HG03571 (cell line): Measurements from ENCODE around the gene AMBRA1.

ENCODE experiments used
- ATAC-seq: cut with Tn5 transposase; IDR thresholded peaks from one replicate; pipeline ENCODE4 v1.9.1; 2021; ENCODE audit not compliant: unreplicated experiment

The AMBRA1 gene

GRCh38 chr11:46413760-46414465 lies 179.9 kb downstream of the AMBRA1 start:
- ATAC-seq: no peak

- no peak for ATAC-seq
Measured at GRCh38 chr11:46410021-46410420, 183.8 kb downstream of the AMBRA1 start.

GRCh38 chr11:46408407-46408986 lies 185.3 kb downstream of the AMBRA1 start:
- ATAC-seq: no peak

GRCh38 chr11:46407635-46408034 lies 186.2 kb downstream of the AMBRA1 start:
- ATAC-seq: no peak

- no peak for ATAC-seq
Measured at GRCh38 chr11:46404476-46405017, 189.3 kb downstream of the AMBRA1 start.

- no peak for ATAC-seq
Measured at GRCh38 chr11:46402957-46403902, 190.6 kb downstream of the AMBRA1 start.

GRCh38 chr11:46397526-46397925 lies 196.3 kb downstream of the AMBRA1 start:
- no peak for ATAC-seq

- no peak for ATAC-seq
Measured at GRCh38 chr11:46393759-46394158, 200.1 kb downstream of the AMBRA1 start.

- no peak for ATAC-seq
Measured at GRCh38 chr11:46393231-46393616, 200.6 kb downstream of the AMBRA1 start.

GRCh38 chr11:46392421-46393230 lies 201.2 kb downstream of the AMBRA1 start:
- ATAC-seq: peak; percentile 66

- no peak for ATAC-seq
Measured at GRCh38 chr11:46391578-46392420, 202.0 kb downstream of the AMBRA1 start, which contains the start of gene CHRM4. Gene CHRM4 (minus strand): TSS chr11:46391776. CDS start chr11:46386557, 5,219 bp downstream.

- ATAC-seq: no peak
Measured at GRCh38 chr11:46391186-46391577, 202.6 kb downstream of the AMBRA1 start.

- ATAC-seq: no peak
Measured at GRCh38 chr11:46390331-46391171, 203.3 kb downstream of the AMBRA1 start.

GRCh38 chr11:46389450-46390330 lies 204.1 kb downstream of the AMBRA1 start:
- ATAC-seq: no peak

- no peak for ATAC-seq
Measured at GRCh38 chr11:46388619-46389449, 205.0 kb downstream of the AMBRA1 start.

GRCh38 chr11:46387919-46388618 lies 205.8 kb downstream of the AMBRA1 start:
- ATAC-seq: no peak
